GM12892 (cell line): ENCODE data around the gene CHST9.

Experiments used
- DNase-seq: peaks from one replicate; pipeline ENCODE4 v3.0.0; 2011; ENCODE audit not compliant: insufficient read length
- FAIRE-seq: peaks from 2 replicates; lab custom pipeline; 2011; peaks lifted over from hg19 to GRCh38; lab: Jason Lieb, UNC
- POLR2A ChIP-seq: IDR thresholded peaks from 2 replicates; pipeline ENCODE4 v1.6.1; 2011; ENCODE audit warnings: low read depth, low read length, control low read depth
- POLR2AphosphoS5 ChIP-seq: IDR thresholded peaks from 2 replicates; pipeline ENCODE4 v1.6.1; 2011; ENCODE audit warnings: low read depth, low read length, control low read depth
- TAF1 ChIP-seq: IDR thresholded peaks from 2 replicates; pipeline ENCODE4 v1.6.1; 2011; ENCODE audit warnings: low read depth, mild to moderate bottlenecking, control low read depth, low read length, borderline replicate concordance

The CHST9 gene

GRCh38 chr18:27057519-27058234, 127.4 kb downstream of the CHST9 start:
- no peak for DNase-seq
- no peak for TF ChIP-seq POLR2A
- no peak for TF ChIP-seq POLR2AphosphoS5
- TF ChIP-seq TAF1, result no peak
- no peak for FAIRE-seq

- no peak for FAIRE-seq
- DNase-seq, result no peak
- TF ChIP-seq POLR2A, result no peak
Observed at GRCh38 chr18:27054926-27055325, 130.2 kb downstream of the CHST9 start.

GRCh38 chr18:27049969-27050368, 135.1 kb downstream of the CHST9 start:
- DNase-seq (no peak), FAIRE-seq (no peak)
- no peak for TF ChIP-seq TAF1
- no peak for TF ChIP-seq POLR2A
- TF ChIP-seq POLR2AphosphoS5, result no peak

GRCh38 chr18:27045342-27045741, 139.8 kb downstream of the CHST9 start:
- no peak for TF ChIP-seq POLR2AphosphoS5
- no peak for TF ChIP-seq POLR2A
- no peak for TF ChIP-seq TAF1
- no peak for FAIRE-seq

GRCh38 chr18:27042177-27042576, 142.9 kb downstream of the CHST9 start:
- TF ChIP-seq TAF1, result no peak
- no peak for TF ChIP-seq POLR2A
- TF ChIP-seq POLR2AphosphoS5, result no peak
- DNase-seq (no peak), FAIRE-seq (no peak)

More at GRCh38 chr18:27045342-27045741, 139.8 kb downstream of the CHST9 start:
- no peak for DNase-seq

- DNase-seq (no peak), FAIRE-seq (no peak)
- no peak for TF ChIP-seq POLR2AphosphoS5
- no peak for TF ChIP-seq POLR2A
- TF ChIP-seq TAF1, result no peak
Observed at GRCh38 chr18:27040796-27041195, 144.3 kb downstream of the CHST9 start.

- DNase-seq (no peak), FAIRE-seq (no peak)
Observed at GRCh38 chr18:27033722-27034121, 151.4 kb downstream of the CHST9 start.

GRCh38 chr18:27030421-27030820, 154.7 kb downstream of the CHST9 start:
- DNase-seq (no peak), FAIRE-seq (no peak)
- TF ChIP-seq TAF1 (no peak), POLR2AphosphoS5 (no peak), POLR2A (no peak)

More at GRCh38 chr18:27033722-27034121, 151.4 kb downstream of the CHST9 start:
- TF ChIP-seq TAF1, result no peak

GRCh38 chr18:27022477-27022876, 162.6 kb downstream of the CHST9 start:
- FAIRE-seq (no peak), DNase-seq (no peak)
- TF ChIP-seq TAF1 (no peak), POLR2A (no peak), POLR2AphosphoS5 (no peak)

- DNase-seq (no peak), FAIRE-seq (no peak)
- no peak for TF ChIP-seq POLR2A
- no peak for TF ChIP-seq TAF1
- no peak for TF ChIP-seq POLR2AphosphoS5
Observed at GRCh38 chr18:27017901-27018500, 167.1 kb downstream of the CHST9 start.

GRCh38 chr18:27014841-27015240, 170.3 kb downstream of the CHST9 start:
- DNase-seq (no peak), FAIRE-seq (no peak)
- TF ChIP-seq POLR2A (no peak), TAF1 (no peak), POLR2AphosphoS5 (no peak)

- FAIRE-seq, result no peak
- TF ChIP-seq POLR2A (no peak), POLR2AphosphoS5 (no peak), TAF1 (no peak)
- DNase-seq, result no peak
Observed at GRCh38 chr18:27010784-27011183, 174.3 kb downstream of the CHST9 start.

GRCh38 chr18:27009293-27009692, 175.8 kb downstream of the CHST9 start:
- no peak for TF ChIP-seq TAF1
- DNase-seq (no peak), FAIRE-seq (no peak)
